ACHN (cell line): Measurements from ENCODE around the gene HDAC9.

ENCODE experiments used
- DNase-seq: peaks from one replicate; pipeline ENCODE4 v3.0.0-alpha.2; 2015
- in situ Hi-C: cut with HindIII; loops from 2 replicates; pipeline ENCODE4 v1.10.0; 2017; ENCODE audit warnings: low sequenced_read_pairs, low pct_ligation_motif_present, low pct_unique_long_range_greater_than_20kb

HDAC9 gene

GRCh38 chr7:18873734-18874336 lies 378.3 kb downstream of the HDAC9 start:
- in situ Hi-C loops, result no loop called here
- DNase-seq, result peak; percentile 33

- in situ Hi-C loops, result no loop called here
- no peak for DNase-seq
Measured at GRCh38 chr7:18874880-18875279, 379.3 kb downstream of the HDAC9 start.

DNA sequence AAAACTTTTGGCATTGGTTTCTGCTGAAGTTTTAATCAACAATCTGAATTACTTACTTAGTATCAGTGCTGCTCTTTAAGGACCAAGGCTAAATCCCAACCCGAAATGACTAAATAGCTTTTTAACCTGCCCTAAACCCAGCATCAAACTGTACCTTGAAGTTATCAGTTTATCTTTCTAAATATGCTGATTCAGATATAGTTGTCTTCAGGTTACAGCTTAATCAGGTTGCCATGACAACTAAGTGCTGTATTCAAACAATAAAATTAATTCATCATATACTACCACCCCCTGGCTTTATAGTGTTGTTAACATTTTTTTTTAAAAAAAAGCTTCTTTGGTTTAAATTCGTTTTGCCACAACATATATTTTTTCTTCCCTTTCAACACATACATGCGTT lies 382.3 kb downstream of the HDAC9 start:
- in situ Hi-C loops, result no loop called here
- DNase-seq, result no peak

GRCh38 chr7:18886832-18887231 lies 391.3 kb downstream of the HDAC9 start:
- DNase-seq, result no peak
- in situ Hi-C loops, result no loop called here

DNA sequence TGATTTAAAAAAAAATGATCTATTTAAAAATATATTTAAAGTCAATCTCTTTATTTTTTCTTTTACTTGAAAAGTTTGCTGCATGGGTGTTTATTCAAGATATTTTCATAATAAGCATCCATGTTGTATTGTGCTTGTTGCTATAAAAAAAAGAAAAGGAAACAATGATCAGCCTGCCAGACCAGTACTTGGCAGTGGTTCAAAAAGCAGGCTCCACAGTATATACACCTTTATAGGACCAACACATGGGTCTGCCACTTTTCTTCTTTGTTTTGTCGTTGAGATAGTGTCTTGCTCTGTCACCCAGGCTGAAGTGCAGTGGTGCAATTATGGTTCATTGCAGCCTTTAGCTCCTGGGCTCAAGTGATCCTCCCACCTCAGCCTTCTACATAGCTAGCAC lies 393.9 kb downstream of the HDAC9 start:
- no peak for DNase-seq

GRCh38 chr7:18890134-18890533 lies 394.6 kb downstream of the HDAC9 start:
- peak; percentile 25 for DNase-seq
- in situ Hi-C loops, result no loop called here

More for the DNA sequence above, 393.9 kb downstream of the HDAC9 start:
- in situ Hi-C loops, result no loop called here

GRCh38 chr7:18890885-18891621 lies 395.5 kb downstream of the HDAC9 start:
- DNase-seq, result no peak
- in situ Hi-C loops, result no loop called here

DNA sequence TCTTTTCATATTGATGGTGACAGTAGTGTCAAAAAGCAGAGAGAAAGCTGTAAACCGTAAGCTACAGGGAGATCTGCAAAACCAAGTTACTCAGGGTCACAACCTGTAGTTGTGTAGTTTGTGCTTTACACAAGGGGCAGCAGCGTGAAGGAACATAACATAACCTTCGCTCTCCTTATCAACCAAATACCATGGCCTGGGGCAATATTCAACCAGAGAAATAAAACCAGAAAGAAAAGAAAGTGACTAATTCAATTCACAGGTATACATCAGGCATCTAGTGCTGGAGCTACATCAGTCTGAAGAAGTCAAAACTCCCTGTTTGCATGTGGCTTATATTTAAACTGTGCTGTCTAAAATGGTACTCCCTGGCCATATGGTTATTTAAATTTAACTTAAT lies 397.6 kb downstream of the HDAC9 start:
- DNase-seq, result no peak
- in situ Hi-C loops, result no loop called here

GRCh38 chr7:18894155-18894554 lies 398.6 kb downstream of the HDAC9 start:
- in situ Hi-C loops, result no loop called here
- DNase-seq, result no peak

DNA sequence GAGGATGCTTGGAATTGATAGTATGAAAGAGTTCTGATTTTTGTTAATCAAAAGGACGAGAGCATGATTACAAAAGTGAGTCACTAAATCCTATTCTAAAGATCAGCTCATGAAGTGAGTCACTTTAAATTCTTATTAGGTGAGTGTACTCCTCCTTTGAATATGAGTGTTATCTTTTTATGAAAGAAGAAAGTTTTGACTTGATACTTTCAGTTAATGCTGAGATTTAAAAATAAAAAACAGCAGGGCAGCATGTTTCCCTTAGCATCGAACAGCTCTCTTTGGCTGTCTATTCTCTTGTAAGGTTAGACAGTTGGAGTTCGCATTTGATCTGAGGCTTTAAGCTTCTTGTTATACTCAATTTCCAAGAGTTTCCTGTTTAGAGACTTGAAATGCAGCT lies 399.9 kb downstream of the HDAC9 start:
- peak; percentile 86 for DNase-seq
- in situ Hi-C loops, result no loop called here

DNA sequence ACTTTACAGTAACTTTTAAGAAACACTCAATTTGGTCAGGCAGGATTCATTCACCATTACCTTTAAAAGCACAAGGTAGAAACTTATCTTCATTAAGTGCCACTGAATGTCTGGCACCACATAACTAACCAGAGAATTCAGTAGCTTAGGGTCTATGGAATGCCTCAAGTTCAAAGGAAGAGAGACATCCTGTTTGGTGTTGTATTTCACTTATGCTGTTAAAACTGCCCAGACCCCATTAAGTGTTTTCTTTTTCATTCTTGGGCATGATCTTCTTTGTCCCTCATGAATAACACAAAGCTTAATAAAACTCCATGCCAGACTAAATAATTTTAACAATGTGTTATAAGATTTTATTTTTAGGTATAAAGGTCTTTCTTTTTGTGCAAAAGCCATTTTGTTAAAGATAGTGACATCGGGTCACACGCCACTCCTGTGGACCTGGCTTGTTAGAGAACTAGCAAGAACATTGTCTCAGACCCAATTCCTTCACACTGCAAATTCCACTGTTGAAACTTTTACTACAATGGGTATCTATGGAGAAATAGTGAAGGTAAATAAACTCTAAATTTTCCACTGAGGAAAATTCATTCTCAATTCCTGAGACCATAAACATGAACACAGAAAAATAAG lies 400.9 kb downstream of the HDAC9 start:
- DNase-seq, result peak; percentile 20
- in situ Hi-C loops, result no loop called here

DNA sequence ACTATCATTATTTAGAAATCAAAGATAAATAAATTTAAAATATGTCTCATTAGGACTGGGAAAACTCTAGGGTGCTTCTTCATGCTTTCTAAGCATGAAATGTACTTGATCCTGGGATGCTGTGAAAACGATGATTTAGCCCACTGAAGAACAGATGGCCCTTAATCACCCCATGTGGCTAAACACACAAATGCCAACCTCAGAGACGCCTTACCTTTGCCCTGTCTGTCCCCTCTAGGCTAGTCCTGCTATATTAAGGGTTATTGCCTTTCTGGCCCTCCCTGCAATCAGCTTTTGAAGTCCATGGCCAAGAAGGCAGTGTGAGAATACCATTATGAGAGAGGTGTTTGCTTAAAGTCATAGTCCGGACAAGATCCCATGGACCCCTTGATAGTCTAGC lies 404.7 kb downstream of the HDAC9 start:
- DNase-seq, result no peak

GRCh38 chr7:18900803-18901202 lies 405.3 kb downstream of the HDAC9 start:
- DNase-seq, result no peak
- in situ Hi-C loops, result no loop called here

More for the DNA sequence above, 404.7 kb downstream of the HDAC9 start:
- in situ Hi-C loops, result no loop called here

DNA sequence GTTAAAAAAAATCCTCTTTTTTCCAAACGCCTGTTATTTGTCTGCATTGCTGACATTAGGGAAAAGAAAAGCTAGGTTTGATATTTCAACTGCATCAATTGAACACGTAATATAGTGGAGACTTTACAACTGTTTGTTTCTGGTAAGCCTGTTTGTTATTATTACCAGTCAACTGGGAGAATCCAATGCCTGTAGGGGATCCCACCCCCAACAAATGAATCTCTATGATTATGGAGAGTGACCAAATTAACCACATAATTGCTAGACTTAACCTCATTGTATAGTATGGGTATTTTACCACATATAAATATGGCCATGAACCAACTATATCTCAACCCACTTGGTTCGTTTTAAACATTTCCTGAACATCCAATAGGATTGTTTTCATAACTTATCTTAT lies 405.8 kb downstream of the HDAC9 start:
- no peak for DNase-seq
- in situ Hi-C loops, result no loop called here

GRCh38 chr7:18901982-18902421 lies 406.5 kb downstream of the HDAC9 start:
- in situ Hi-C loops, result no loop called here
- no peak for DNase-seq

- no peak for DNase-seq
- in situ Hi-C loops, result no loop called here
Measured at GRCh38 chr7:18902892-18903291, 407.3 kb downstream of the HDAC9 start.

DNA sequence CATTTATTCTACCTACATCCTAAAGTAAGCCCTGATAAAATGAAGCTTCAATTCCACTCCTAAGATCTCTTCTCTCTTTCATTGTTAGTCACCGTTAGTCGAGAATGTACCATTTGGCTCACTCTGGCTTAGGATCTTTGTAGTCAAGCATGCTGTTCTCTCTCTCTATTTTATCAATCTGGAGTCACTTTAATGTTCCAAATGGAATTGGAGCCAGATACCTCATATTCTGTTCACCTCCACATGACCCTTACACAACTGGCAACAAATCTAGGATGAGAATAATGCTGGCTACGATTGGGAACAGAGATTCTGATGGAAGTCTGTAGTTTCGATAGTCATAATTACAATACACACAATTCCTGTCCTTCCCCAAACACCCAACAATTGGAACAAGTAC lies 408.1 kb downstream of the HDAC9 start:
- no peak for DNase-seq
- in situ Hi-C loops, result no loop called here

DNA sequence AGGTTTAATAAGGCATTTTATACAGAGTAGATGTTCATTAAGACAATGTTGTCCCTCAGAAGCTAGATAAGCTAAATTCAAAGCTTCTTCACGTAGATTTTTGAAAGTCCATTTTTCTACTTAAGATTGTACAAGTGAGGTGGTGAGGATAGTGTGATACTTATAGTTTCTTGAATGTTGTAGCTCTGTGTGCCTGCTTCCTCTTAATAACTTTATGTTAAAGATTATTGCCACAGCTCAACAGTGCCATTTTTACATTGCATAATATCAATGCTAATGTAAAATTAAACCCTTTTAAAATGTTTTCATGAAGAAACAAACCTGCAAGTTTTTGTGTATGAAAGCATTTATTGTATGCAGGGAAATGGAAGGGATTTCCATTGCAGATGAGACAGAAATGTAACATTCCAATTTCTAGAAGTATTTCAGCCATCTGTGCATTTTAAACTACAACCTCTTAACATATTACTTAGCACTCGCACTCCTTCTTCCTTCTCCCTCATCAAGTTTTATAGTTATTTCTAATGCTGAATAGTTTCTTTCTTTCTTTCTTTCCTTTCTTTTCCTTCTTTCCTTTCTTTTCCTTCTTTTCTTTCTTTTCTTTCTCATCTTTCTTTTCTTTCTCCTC lies 409.9 kb downstream of the HDAC9 start:
- in situ Hi-C loops, result no loop called here
- no peak for DNase-seq

DNA sequence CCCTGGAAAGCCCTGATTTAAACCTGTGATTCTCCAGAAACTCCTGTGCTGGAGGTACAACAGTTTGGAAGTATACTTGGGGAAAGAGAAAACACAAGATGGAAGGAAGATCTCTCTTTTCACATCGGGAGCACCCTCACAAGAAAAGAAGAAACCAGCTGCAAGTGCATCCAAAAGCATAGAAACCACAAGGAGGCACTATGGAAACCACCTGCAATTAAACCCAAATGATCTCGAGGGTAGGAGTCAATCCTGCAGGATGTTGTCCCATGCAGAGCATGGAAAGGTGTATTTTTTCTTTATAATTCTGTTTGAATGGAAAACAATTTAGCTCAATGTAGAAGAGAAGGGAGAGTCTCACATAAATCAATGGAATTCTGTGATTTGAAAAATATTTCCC lies 411.4 kb downstream of the HDAC9 start:
- DNase-seq, result peak; percentile 13
- in situ Hi-C loops, result no loop called here
